Cardiac muscle cell (in vitro differentiated cells and primary cell): ENCODE measurements around the gene SFXN5. TPM values are rescaled to one million over a fixed set of nuclear protein-coding genes. Genes with fewer than 3 reads are reported as not detected.

Source experiments
- DNase-seq, 2 donors: peaks; one replicate each; pipeline versions ENCODE4 v3.0.0 to v3.0.0-alpha.2; 2010 to 2017; ENCODE audit warnings: low read depth in 1 of 2, low spot score in 1 of 2
- H3K27ac ChIP-seq: fragments of 200-600 bp; sonication (generic); 2 replicates; pipeline ENCODE4 v1.5.1; 2016
- H3K27me3 ChIP-seq: fragments of 200-600 bp; sonication (generic); 2 replicates; pipeline ENCODE4 v1.6.0; 2016; ENCODE audit warnings: control low read depth
- H3K36me3 ChIP-seq: fragments of 200-600 bp; sonication (generic); 2 replicates; pipeline ENCODE4 v1.5.1; 2016; ENCODE audit warnings: control low read depth
- H3K4me1 ChIP-seq: fragments of 200-600 bp; sonication (generic); 2 replicates; pipeline ENCODE4 v1.8.1; 2017; ENCODE audit warnings: low read depth, mild to moderate bottlenecking, mixed run types
- H3K4me3 ChIP-seq: fragments of 200-600 bp; sonication (generic); 2 replicates; pipeline ENCODE4 v1.5.1; 2016; ENCODE audit warnings: mild to moderate bottlenecking
- H3K9me3 ChIP-seq: fragments of 200-600 bp; sonication (generic); 2 replicates; pipeline ENCODE4 v1.5.1; 2017; ENCODE audit warnings: low read depth, mild to moderate bottlenecking, control low read depth
- CTCF ChIP-seq: IDR thresholded peaks from 2 replicates; pipeline ENCODE4 v1.5.1; 2012; ENCODE audit warnings: low read depth, mild to moderate bottlenecking, low read length
- polyA plus RNA-seq: library from polyadenylated mRNA; unstranded; fragments of >200 nt; fragmentation: Nextera tagmentation; extraction: Ambion mirVana; gene quantifications from 2 replicates; pipeline ENCODE4 v1.2.1, GENCODE V29; 2016
- total RNA-seq: library from RNA; depleted of rRNA; stranded (reverse); fragments of >200 nt; gene quantifications from 2 replicates; pipeline ENCODE4 v1.2.3, GENCODE V29; 2016

Gene SFXN5
- total and polyA plus RNA-seq, 2 experiments from 2014 or later, result 11.4 to 13.5 TPM

GRCh38 chr2:72971036-72971435 is 100.5 kb downstream of the SFXN5 start:
- no peak for TF ChIP-seq CTCF
- Histone ChIP-seq H3K9me3 (no peaks in the 10 kb centered on the region), H3K36me3 (no peaks in the 10 kb centered on the region), H3K4me1 (no peaks in the 10 kb centered on the region), H3K4me3 (no peak overlapping the region), H3K27me3 (peaks cover 84% of the 10 kb centered on the region), H3K27ac (no peak overlapping the region)
- no peak for DNase-seq

GRCh38 chr2:72969706-72970105 is 101.8 kb downstream of the SFXN5 start:
- H3K4me3 ChIP-seq, result no peak overlapping the region
- no peaks in the 10 kb centered on the region for H3K9me3 ChIP-seq
- no peaks in the 10 kb centered on the region for H3K36me3 ChIP-seq
- DNase-seq, result no peak
- H3K4me1 ChIP-seq, result no peaks in the 10 kb centered on the region
- H3K27ac ChIP-seq, result no peak overlapping the region
- H3K27me3 ChIP-seq, result peaks cover 84% of the 10 kb centered on the region
- TF ChIP-seq CTCF, result no peak

GRCh38 chr2:72968286-72968685 is 103.2 kb downstream of the SFXN5 start:
- no peaks in the 10 kb centered on the region for H3K9me3 ChIP-seq
- no peak overlapping the region for H3K27ac ChIP-seq
- DNase-seq, result no peak
- H3K4me1 ChIP-seq, result no peaks in the 10 kb centered on the region
- TF ChIP-seq CTCF, result no peak
- H3K4me3 ChIP-seq, result no peak overlapping the region
- peaks cover 82% of the 10 kb centered on the region for H3K27me3 ChIP-seq
- H3K36me3 ChIP-seq, result no peaks in the 10 kb centered on the region

- TF ChIP-seq CTCF, result no peak
- Histone ChIP-seq H3K4me1 (no peaks in the 10 kb centered on the region), H3K27me3 (peaks cover 84% of the 10 kb centered on the region), H3K36me3 (no peaks in the 10 kb centered on the region), H3K4me3 (no peak overlapping the region), H3K9me3 (no peaks in the 10 kb centered on the region), H3K27ac (no peak overlapping the region)
- peak in 1 of 2 donors; percentile 2 for DNase-seq
Observed at GRCh38 chr2:72965770-72966450, 105.6 kb downstream of the SFXN5 start.

GRCh38 chr2:72965016-72965415 is 106.5 kb downstream of the SFXN5 start:
- Histone ChIP-seq H3K4me1 (no peaks in the 10 kb centered on the region), H3K36me3 (no peaks in the 10 kb centered on the region), H3K4me3 (no peak overlapping the region), H3K27me3 (peaks cover 86% of the 10 kb centered on the region), H3K9me3 (no peaks in the 10 kb centered on the region), H3K27ac (no peak overlapping the region)
- DNase-seq, result no peak
- TF ChIP-seq CTCF, result no peak

GRCh38 chr2:72964146-72964525 is 107.4 kb downstream of the SFXN5 start:
- Histone ChIP-seq H3K4me3 (no peak overlapping the region), H3K27ac (no peak overlapping the region), H3K27me3 (peaks cover 89% of the 10 kb centered on the region), H3K36me3 (no peaks in the 10 kb centered on the region), H3K4me1 (no peaks in the 10 kb centered on the region), H3K9me3 (no peaks in the 10 kb centered on the region)
- no peak for TF ChIP-seq CTCF
- DNase-seq, result no peak
